B cell (primary cell): ENCODE results near the gene TSSC4.

Source experiments
- CTCF ChIP-seq: fragments of 200-600 bp; IDR thresholded peaks from one replicate; pipeline ENCODE4 v1.8.0; 2022; ENCODE audit warnings: antibody characterized with exemption, mild to moderate bottlenecking
- EZH2 ChIP-seq: IDR thresholded peaks from 2 replicates; pipeline ENCODE4 v1.6.1; 2012; ENCODE audit warnings: borderline replicate concordance, low read depth, mild to moderate bottlenecking, moderate library complexity, low read length; ENCODE audit not compliant: insufficient read depth, poor library complexity, severe bottlenecking

GRCh38 chr11:2386591-2386990 is 14.0 kb upstream of the TSSC4 start:
- no peak for TF ChIP-seq CTCF
- TF ChIP-seq EZH2: no peak
